Naive thymus-derived CD4-positive, alpha-beta T cell (primary cell): ENCODE results near the gene NEU2. TPM values are rescaled to one million over a fixed set of nuclear protein-coding genes. Genes with fewer than 3 reads are reported as not detected.

Experiments used
- ATAC-seq: fragments of 150-1000 bp; cut with Tn5 transposase; 2 replicates; pipeline ENCODE4 v1.10.0; 2021; ENCODE audit warnings: mild to moderate bottlenecking, moderate library complexity
- CTCF ChIA-PET: fragments of 350-600 bp; sonication (Branson Sonifier 250); formaldehyde crosslinking; loops from one replicate; lab custom pipeline; 2021; ENCODE audit warnings: antibody characterized with exemption; lab: Charles Lee
- POLR2A ChIA-PET: fragments of 350-600 bp; sonication (Branson Sonifier 250); formaldehyde crosslinking; loops from one replicate; lab custom pipeline; 2021; ENCODE audit warnings: antibody characterized with exemption, inconsistent platforms; lab: Charles Lee
- DNase-seq, 9 donors: peaks; one replicate each; pipeline versions ENCODE4 v3.0.0 to v3.0.0-alpha.2; 2020 to 2022; ENCODE audit warnings: mixed read lengths in 1 of 9
- H3K27ac ChIP-seq: one replicate; pipeline ENCODE4 v1.7.0; 2013; ENCODE audit warnings: mild to moderate bottlenecking, low read depth, low read length, moderate library complexity
- H3K27me3 ChIP-seq, 2 donors: one replicate each; pipeline ENCODE4 v1.7.0; 2013; ENCODE audit warnings: low read length in 2 of 2, mild to moderate bottlenecking in 2 of 2, moderate library complexity in 2 of 2; ENCODE audit not compliant: control insufficient read depth in 2 of 2, insufficient read depth in 2 of 2
- H3K36me3 ChIP-seq, 3 experiments: 1 replicate in 2 of 3; 2 replicates in 1 of 3; pipeline ENCODE4 v1.7.0; 2013; ENCODE audit warnings: low read length in 3 of 3, mild to moderate bottlenecking in 3 of 3, moderate library complexity in 1 of 3; ENCODE audit not compliant: insufficient read depth in 3 of 3, control insufficient read depth in 2 of 3
- H3K4me1 ChIP-seq, 2 donors: one replicate each; pipeline ENCODE4 v1.7.0; 2013; ENCODE audit warnings: low read length in 2 of 2, mild to moderate bottlenecking in 2 of 2, moderate library complexity in 1 of 2; ENCODE audit not compliant: control insufficient read depth in 2 of 2, insufficient read depth in 2 of 2
- H3K4me3 ChIP-seq: 2 replicates; pipeline ENCODE4 v1.7.0; 2013; ENCODE audit warnings: mild to moderate bottlenecking, low read length
- H3K9me3 ChIP-seq, 3 experiments: 1 replicate in 2 of 3; 2 replicates in 1 of 3; pipeline ENCODE4 v1.7.0; 2013; ENCODE audit warnings: low read length in 3 of 3; ENCODE audit not compliant: control insufficient read depth in 2 of 3
- H3K27ac Mint-ChIP-seq, 9 donors: one replicate each; pipeline ENCODE4 v1.8.0; 2020 to 2022; ENCODE audit warnings: mixed read lengths in 9 of 9, mild to moderate bottlenecking in 8 of 9, moderate library complexity in 5 of 9, inconsistent platforms in 2 of 9
- H3K27me3 Mint-ChIP-seq, 5 donors: one replicate each; pipeline ENCODE4 v1.8.0; 2021 to 2022; ENCODE audit warnings: mixed read lengths in 5 of 5, mild to moderate bottlenecking in 1 of 5
- H3K36me3 Mint-ChIP-seq, 5 donors: one replicate each; pipeline ENCODE4 v1.8.0; 2020 to 2022; ENCODE audit warnings: mixed read lengths in 5 of 5, mild to moderate bottlenecking in 3 of 5, inconsistent platforms in 1 of 5
- H3K4me1 Mint-ChIP-seq, 7 donors: one replicate each; pipeline ENCODE4 v1.8.0; 2020 to 2022; ENCODE audit warnings: mixed read lengths in 7 of 7, mild to moderate bottlenecking in 3 of 7, inconsistent platforms in 1 of 7
- H3K4me3 Mint-ChIP-seq, 10 donors: one replicate each; pipeline ENCODE4 v1.8.0; 2020 to 2022; ENCODE audit warnings: mild to moderate bottlenecking in 10 of 10, mixed read lengths in 10 of 10, moderate library complexity in 6 of 10, inconsistent platforms in 2 of 10
- H3K9me3 Mint-ChIP-seq, 11 donors: one replicate each; pipeline ENCODE4 v1.8.0; 2020 to 2022; ENCODE audit warnings: mixed read lengths in 11 of 11, mild to moderate bottlenecking in 4 of 11, inconsistent platforms in 1 of 11, moderate library complexity in 1 of 11
- intact Hi-C, 2 donors: fragments of 100-400 bp; cut with micrococcal nuclease; formaldehyde crosslinking; loops; one replicate each; pipeline ENCODE4 v1.15.1; 2023
- polyA plus RNA-seq, 2 donors: library from polyadenylated mRNA; unstranded; fragments of 300-500 nt; fragmentation: Illumina TruSeq; gene quantifications; one replicate each; pipeline ENCODE4 v1.2.3, GENCODE V29; 2021
- total RNA-seq, 6 experiments: library from RNA in 5 of 6; stranded (reverse) in 5 of 6; gene quantifications; 1 replicate in 5 of 6; 2 replicates in 1 of 6; pipeline ENCODE4 v1.2.3 and lab custom pipeline; 2021 to 2026

NEU2 gene
- total and polyA plus RNA-seq, 7 experiments from 2014 or later = not detected

- ATAC-seq (no peak), DNase-seq (no peak)
- ChIA-PET CTCF (no interaction called here), POLR2A (no interaction called here)
- no peaks in the 10 kb centered on the region for H3K4me1 Mint-ChIP-seq
- no peaks in the 10 kb centered on the region for H3K9me3 ChIP-seq
- intact Hi-C loops = no loop called here
- H3K36me3 Mint-ChIP-seq = no peaks in the 10 kb centered on the region
- H3K27me3 ChIP-seq = no peaks in the 10 kb centered on the region
- no peak overlapping the region for H3K27ac ChIP-seq
- H3K9me3 Mint-ChIP-seq = no peaks in the 10 kb centered on the region
- H3K4me3 ChIP-seq = no peak overlapping the region
- peaks cover 0 to 5% (median 0%) of the 10 kb centered on the region in 5 donors for H3K27me3 Mint-ChIP-seq
- no peaks in the 10 kb centered on the region for H3K36me3 ChIP-seq
- H3K27ac Mint-ChIP-seq = peak overlapping the region in 2 of 9 donors; percentile 29 to 46
- H3K4me3 Mint-ChIP-seq = no peak overlapping the region
- no peaks in the 10 kb centered on the region for H3K4me1 ChIP-seq
These were observed 28.6 kb upstream of the NEU2 start for GRCh38 chr2:233003658-233004555.

- Histone ChIP-seq H3K27me3 (no peaks in the 10 kb centered on the region), H3K27ac (no peak overlapping the region), H3K4me3 (no peak overlapping the region), H3K36me3 (no peaks in the 10 kb centered on the region), H3K4me1 (no peaks in the 10 kb centered on the region), H3K9me3 (no peaks in the 10 kb centered on the region)
- POLR2A ChIA-PET = no interaction called here
- no peaks in the 10 kb centered on the region for H3K4me1 Mint-ChIP-seq
- no peak for DNase-seq
- H3K9me3 Mint-ChIP-seq = no peaks in the 10 kb centered on the region
- H3K4me3 Mint-ChIP-seq = no peak overlapping the region
- ATAC-seq = no peak
- peaks cover 0 to 5% (median 0%) of the 10 kb centered on the region in 5 donors for H3K27me3 Mint-ChIP-seq
- no peak overlapping the region for H3K27ac Mint-ChIP-seq
- intact Hi-C loops = no loop called here
- CTCF ChIA-PET = no interaction called here
- H3K36me3 Mint-ChIP-seq = no peaks in the 10 kb centered on the region
These were observed 27.4 kb upstream of the NEU2 start for GRCh38 chr2:233005096-233005495.

GRCh38 chr2:233006648-233007047 is 25.8 kb upstream of the NEU2 start:
- no peak overlapping the region for H3K4me3 ChIP-seq
- CTCF ChIA-PET = interaction anchor here (0.6 kb wide), 1 partner anchor 252 kb away, joined by 3 read pairs; no protein-coding TSS in a partner anchor
- Mint-ChIP-seq H3K36me3 (no peaks in the 10 kb centered on the region), H3K4me1 (peaks cover 0 to 1% (median 0%) of the 10 kb centered on the region in 7 donors), H3K27ac (no peak overlapping the region), H3K27me3 (peaks cover 0 to 5% (median 0%) of the 10 kb centered on the region in 5 donors), H3K4me3 (no peak overlapping the region), H3K9me3 (peaks cover 0 to 2% (median 0%) of the 10 kb centered on the region in 11 donors)
- ATAC-seq (no peak), DNase-seq (no peak)
- H3K4me1 ChIP-seq = no peaks in the 10 kb centered on the region
- no peak overlapping the region for H3K27ac ChIP-seq
- H3K9me3 ChIP-seq = no peaks in the 10 kb centered on the region
- POLR2A ChIA-PET = no interaction called here
- intact Hi-C loops = no loop called here
- no peaks in the 10 kb centered on the region for H3K36me3 ChIP-seq
- no peaks in the 10 kb centered on the region for H3K27me3 ChIP-seq

DNA sequence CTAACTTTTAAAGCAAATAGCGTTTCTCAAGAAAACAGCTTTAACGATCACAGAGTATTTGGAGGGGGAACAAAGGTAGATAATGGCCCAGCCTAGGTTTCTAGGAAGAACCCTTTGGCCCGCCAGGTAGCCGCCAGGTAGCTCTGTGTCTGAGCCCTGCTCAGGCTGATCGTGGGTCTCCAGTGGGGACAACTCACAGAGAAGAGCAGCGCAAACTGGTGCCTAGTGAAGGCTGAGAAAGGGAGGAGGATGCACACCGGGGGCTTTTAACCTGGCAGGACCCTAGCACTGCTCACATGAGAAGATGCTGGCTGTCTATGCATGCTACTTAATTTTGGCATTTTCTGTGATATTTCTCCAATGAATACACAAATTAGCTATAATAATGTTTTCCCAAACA is 25.2 kb upstream of the NEU2 start:
- no peaks in the 10 kb centered on the region for H3K9me3 ChIP-seq
- no peaks in the 10 kb centered on the region for H3K4me1 ChIP-seq
- no peaks in the 10 kb centered on the region for H3K36me3 ChIP-seq
- H3K27me3 ChIP-seq = no peaks in the 10 kb centered on the region
- Mint-ChIP-seq H3K4me3 (no peak overlapping the region), H3K27ac (no peak overlapping the region), H3K4me1 (peaks cover 0 to 3% (median 0%) of the 10 kb centered on the region in 7 donors), H3K9me3 (peaks cover 0 to 2% (median 0%) of the 10 kb centered on the region in 11 donors), H3K27me3 (peaks cover 0 to 5% (median 0%) of the 10 kb centered on the region in 5 donors), H3K36me3 (no peaks in the 10 kb centered on the region)
- ChIA-PET CTCF (no interaction called here), POLR2A (no interaction called here)
- intact Hi-C loops = no loop called here
- ATAC-seq (no peak), DNase-seq (no peak)
- no peak overlapping the region for H3K4me3 ChIP-seq
- H3K27ac ChIP-seq = no peak overlapping the region

DNA sequence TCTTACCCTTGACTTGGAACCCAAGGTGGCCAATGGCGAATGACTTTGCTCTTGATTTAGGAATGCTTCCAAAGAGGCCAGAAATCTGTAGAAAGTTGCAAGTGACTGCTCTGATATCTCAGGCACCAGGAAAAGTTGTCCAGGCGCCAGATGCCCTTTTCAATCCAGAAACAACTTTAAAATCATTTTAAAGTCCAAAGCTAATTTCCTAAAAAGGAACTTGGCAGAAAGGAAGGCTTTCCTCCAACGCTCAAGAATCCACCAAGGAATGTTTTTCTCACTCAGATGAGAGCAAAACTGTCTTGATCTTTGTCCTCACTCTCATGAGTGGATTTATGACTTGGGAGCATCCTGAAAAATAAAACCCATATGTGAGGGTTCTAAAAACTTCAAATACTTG is 24.7 kb upstream of the NEU2 start:
- Histone ChIP-seq H3K36me3 (no peaks in the 10 kb centered on the region), H3K9me3 (no peaks in the 10 kb centered on the region), H3K4me3 (no peak overlapping the region), H3K4me1 (no peaks in the 10 kb centered on the region), H3K27ac (no peak overlapping the region), H3K27me3 (no peaks in the 10 kb centered on the region)
- H3K4me1 Mint-ChIP-seq = peaks cover 0 to 3% (median 0%) of the 10 kb centered on the region in 7 donors
- H3K4me3 Mint-ChIP-seq = no peak overlapping the region
- ATAC-seq = no peak
- intact Hi-C loops = no loop called here
- H3K9me3 Mint-ChIP-seq = peaks cover 0 to 2% (median 0%) of the 10 kb centered on the region in 11 donors
- no peak for DNase-seq
- H3K27ac Mint-ChIP-seq = no peak overlapping the region
- no peaks in the 10 kb centered on the region for H3K36me3 Mint-ChIP-seq
- POLR2A ChIA-PET = no interaction called here
- CTCF ChIA-PET = no interaction called here
- H3K27me3 Mint-ChIP-seq = peaks cover 0 to 5% (median 0%) of the 10 kb centered on the region in 5 donors

- Mint-ChIP-seq H3K27me3 (peaks cover 0 to 5% (median 0%) of the 10 kb centered on the region in 5 donors), H3K36me3 (no peaks in the 10 kb centered on the region), H3K9me3 (peaks cover 0 to 4% (median 0%) of the 10 kb centered on the region in 11 donors), H3K27ac (no peak overlapping the region), H3K4me1 (peaks cover 0 to 3% (median 0%) of the 10 kb centered on the region in 7 donors), H3K4me3 (no peak overlapping the region)
- Histone ChIP-seq H3K4me3 (no peak overlapping the region), H3K4me1 (no peaks in the 10 kb centered on the region), H3K36me3 (no peaks in the 10 kb centered on the region), H3K27me3 (no peaks in the 10 kb centered on the region), H3K27ac (no peak overlapping the region), H3K9me3 (no peaks in the 10 kb centered on the region)
- CTCF ChIA-PET = interaction anchor here (0.6 kb wide), 1 partner anchor 29 kb away, joined by 3 read pairs; no protein-coding TSS in a partner anchor
- DNase-seq (no peak), ATAC-seq (no peak)
- POLR2A ChIA-PET = no interaction called here
- intact Hi-C loops = no loop called here
These were observed 22.8 kb upstream of the NEU2 start for GRCh38 chr2:233009661-233010060.
